ENCODE measurements around the gene GLMP.

Gene GLMP

GRCh38 chr1:156247460-156248322, 47.8 kb downstream of the GLMP start, which contains the start of gene PAQR6:
PAQR6 (minus strand) TSS chr1:156248056; CDS start chr1:156246731, 1,325 bp downstream.
- peaks cover 40% of the 10 kb centered on the region for H3K36me3 ChIP-seq (ENCODE audit: insufficient read depth, low read length)
- no peak within 1 kb of the TSS for H3K9ac ChIP-seq (ENCODE audit: low read depth, low read length)
- H3K9me3 ChIP-seq (replicated peaks; ENCODE audit: low read length) = no peaks in the 10 kb centered on the region
- peaks cover 18% of the 10 kb centered on the region for H3K27me3 ChIP-seq (ENCODE audit: control insufficient read depth, insufficient read depth, low read length)
- no peak within 1 kb of the TSS for H3K4me2 ChIP-seq (ENCODE audit: low read length)
- H3K4me1 ChIP-seq (ENCODE audit: control insufficient read depth, insufficient read depth, low read length) = peaks cover 10% of the 10 kb centered on the region
- H3K4me3 ChIP-seq (ENCODE audit: low read length) = no peak within 1 kb of the TSS

- Histone ChIP-seq H3K9ac (ENCODE audit: low read depth, low read length) (no peak overlapping the region), H3K4me1 (ENCODE audit: control insufficient read depth, insufficient read depth, low read length) (peaks cover 14% of the 10 kb centered on the region), H3K9me3 (replicated peaks; ENCODE audit: low read length) (no peaks in the 10 kb centered on the region), H3K27me3 (ENCODE audit: control insufficient read depth, insufficient read depth, low read length) (peaks cover 18% of the 10 kb centered on the region), H3K4me3 (ENCODE audit: low read length) (no peak overlapping the region), H3K36me3 (ENCODE audit: insufficient read depth, low read length) (peaks cover 32% of the 10 kb centered on the region), H3K4me2 (ENCODE audit: low read length) (no peak overlapping the region)
These were observed 48.6 kb downstream of the GLMP start for GRCh38 chr1:156246781-156247459.

DNA sequence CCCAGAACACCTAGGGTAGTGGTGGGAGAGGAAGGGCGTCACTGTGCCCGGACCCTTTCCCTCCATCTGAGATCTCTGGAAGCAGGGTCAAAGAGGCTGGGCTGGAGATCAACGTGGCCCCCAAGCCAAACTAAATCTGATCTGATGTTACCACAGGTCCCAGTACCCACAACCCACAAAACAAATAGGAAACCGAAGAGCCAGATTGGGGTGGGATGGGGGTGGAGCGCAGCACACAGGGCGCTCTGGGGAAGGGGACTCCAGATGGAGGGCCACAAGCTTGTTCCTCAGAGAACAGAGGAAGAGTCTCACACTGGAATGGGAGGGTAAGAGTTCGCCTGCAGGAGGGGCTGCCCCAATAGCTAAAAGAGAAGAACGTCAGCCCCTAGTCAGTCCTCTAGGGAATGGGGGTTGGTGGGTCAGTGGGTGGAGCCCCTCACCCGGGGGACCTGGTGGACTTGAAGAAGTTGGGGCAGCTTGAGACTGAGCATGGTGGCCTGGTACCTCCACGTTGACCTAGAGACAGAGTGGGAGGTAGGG, 49.2 kb downstream of the GLMP start:
- no peaks in the 10 kb centered on the region for H3K9me3 ChIP-seq (replicated peaks; ENCODE audit: low read length)
- H3K36me3 ChIP-seq (ENCODE audit: insufficient read depth, low read length) = peaks cover 26% of the 10 kb centered on the region
- no peak overlapping the region for H3K4me3 ChIP-seq (ENCODE audit: low read length)
- H3K9ac ChIP-seq (ENCODE audit: low read depth, low read length) = no peak overlapping the region
- peaks cover 20% of the 10 kb centered on the region for H3K4me1 ChIP-seq (ENCODE audit: control insufficient read depth, insufficient read depth, low read length)
- peaks cover 18% of the 10 kb centered on the region for H3K27me3 ChIP-seq (ENCODE audit: control insufficient read depth, insufficient read depth, low read length)
- peak overlapping the region; percentile 72 for H3K4me2 ChIP-seq (ENCODE audit: low read length)

DNA sequence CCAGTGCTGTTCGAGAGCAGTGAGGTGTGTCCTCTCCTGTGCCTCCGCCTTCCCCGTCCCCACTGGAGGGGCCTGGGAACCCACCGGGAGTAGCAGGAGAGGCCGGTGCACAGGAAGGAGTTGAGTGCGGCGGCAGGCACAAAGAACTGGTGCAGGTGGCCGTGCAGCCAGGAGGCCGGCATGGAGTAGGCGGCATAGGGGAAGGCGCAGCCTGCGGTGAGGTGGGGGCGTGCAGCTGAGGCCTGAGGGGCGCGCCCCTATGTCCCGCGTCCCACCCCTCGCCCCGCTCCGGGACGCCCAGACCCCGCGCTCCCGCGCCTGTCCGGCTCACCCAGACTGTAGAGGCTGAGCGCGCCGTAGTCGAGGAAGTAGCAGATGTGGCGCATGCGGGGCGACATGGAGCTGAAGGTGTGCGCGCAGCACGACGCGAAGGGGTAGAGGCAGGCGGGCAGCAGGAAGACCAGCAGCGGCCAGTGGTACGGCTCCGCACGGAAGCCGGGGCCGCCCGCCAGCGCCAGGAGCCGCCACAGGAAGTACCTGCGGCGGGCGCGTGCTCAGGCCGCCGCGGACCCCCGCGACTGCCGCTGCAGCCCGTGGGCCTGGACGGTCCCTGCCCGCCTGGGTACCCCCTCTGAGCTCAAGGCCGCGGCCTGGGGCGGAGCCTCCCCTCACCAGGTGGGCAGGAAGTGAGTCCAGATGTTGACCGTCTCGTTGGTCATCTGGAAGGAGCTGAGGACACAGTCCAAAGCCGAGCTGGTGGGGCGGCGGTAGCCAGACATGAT, 49.8 kb downstream of the GLMP start:
- Histone ChIP-seq H3K4me3 (ENCODE audit: low read length) (no peak overlapping the region), H3K9ac (ENCODE audit: low read depth, low read length) (no peak overlapping the region), H3K4me1 (ENCODE audit: control insufficient read depth, insufficient read depth, low read length) (peaks cover 27% of the 10 kb centered on the region), H3K36me3 (ENCODE audit: insufficient read depth, low read length) (peaks cover 19% of the 10 kb centered on the region), H3K4me2 (ENCODE audit: low read length) (peak overlapping the region; percentile 72), H3K9me3 (replicated peaks; ENCODE audit: low read length) (no peaks in the 10 kb centered on the region), H3K27me3 (ENCODE audit: control insufficient read depth, insufficient read depth, low read length) (peaks cover 18% of the 10 kb centered on the region)

- peaks cover 13% of the 10 kb centered on the region for H3K36me3 ChIP-seq (ENCODE audit: insufficient read depth, low read length)
- no peaks in the 10 kb centered on the region for H3K9me3 ChIP-seq (replicated peaks; ENCODE audit: low read length)
- no peak overlapping the region for H3K4me3 ChIP-seq (ENCODE audit: low read length)
- no peak overlapping the region for H3K4me2 ChIP-seq (ENCODE audit: low read length)
- peaks cover 27% of the 10 kb centered on the region for H3K4me1 ChIP-seq (ENCODE audit: control insufficient read depth, insufficient read depth, low read length)
- H3K27me3 ChIP-seq (ENCODE audit: control insufficient read depth, insufficient read depth, low read length) = peaks cover 18% of the 10 kb centered on the region
- H3K9ac ChIP-seq (ENCODE audit: low read depth, low read length) = no peak overlapping the region
These were observed 50.8 kb downstream of the GLMP start for GRCh38 chr1:156244712-156245111.

DNA sequence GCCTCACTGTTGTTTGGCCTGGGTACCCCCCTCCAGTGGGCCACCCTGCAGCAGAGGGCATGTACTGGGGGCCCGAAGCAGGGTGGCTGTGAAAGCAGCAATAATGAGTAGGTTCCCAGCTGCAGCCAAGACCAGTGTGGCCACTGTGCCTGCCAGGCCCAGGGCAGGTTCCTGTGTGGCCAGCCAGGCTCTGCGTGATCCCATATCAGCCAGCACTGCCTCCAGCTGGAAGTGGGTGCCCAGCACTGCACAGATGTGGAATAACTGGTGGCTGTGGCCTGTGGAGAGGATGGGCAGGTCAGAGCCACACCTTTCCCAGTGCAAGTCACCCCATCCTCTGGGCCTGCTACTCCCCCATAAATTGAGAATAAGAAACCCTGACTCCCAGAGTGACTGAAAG, 51.4 kb downstream of the GLMP start:
- H3K4me3 ChIP-seq (ENCODE audit: low read length) = no peak overlapping the region
- H3K36me3 ChIP-seq (ENCODE audit: insufficient read depth, low read length) = peaks cover 13% of the 10 kb centered on the region
- H3K9ac ChIP-seq (ENCODE audit: low read depth, low read length) = no peak overlapping the region
- no peaks in the 10 kb centered on the region for H3K9me3 ChIP-seq (replicated peaks; ENCODE audit: low read length)
- H3K4me2 ChIP-seq (ENCODE audit: low read length) = no peak overlapping the region
- peaks cover 27% of the 10 kb centered on the region for H3K4me1 ChIP-seq (ENCODE audit: control insufficient read depth, insufficient read depth, low read length)
- H3K27me3 ChIP-seq (ENCODE audit: control insufficient read depth, insufficient read depth, low read length) = peaks cover 18% of the 10 kb centered on the region

DNA sequence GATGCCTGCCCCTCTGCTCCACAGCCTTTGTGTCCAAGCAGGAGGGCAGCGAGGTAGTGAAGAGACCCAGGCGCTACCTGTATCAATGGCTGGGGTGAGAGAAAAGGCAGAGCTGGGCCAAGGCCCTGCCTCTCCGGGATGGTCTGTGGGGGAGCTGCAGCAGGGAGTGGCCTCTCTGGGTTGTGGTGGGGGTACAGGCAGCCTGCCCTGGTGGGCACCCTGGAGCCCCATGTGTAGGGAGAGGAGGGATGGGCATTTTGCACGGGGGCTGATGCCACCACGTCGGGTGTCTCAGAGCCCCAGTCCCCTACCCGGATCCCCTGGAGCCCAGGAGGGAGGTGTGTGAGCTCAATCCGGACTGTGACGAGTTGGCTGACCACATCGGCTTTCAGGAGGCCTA, 52.7 kb downstream of the GLMP start:
- no peak overlapping the region for H3K9ac ChIP-seq (ENCODE audit: low read depth, low read length)
- no peaks in the 10 kb centered on the region for H3K9me3 ChIP-seq (replicated peaks; ENCODE audit: low read length)
- H3K4me2 ChIP-seq (ENCODE audit: low read length) = no peak overlapping the region
- H3K4me3 ChIP-seq (ENCODE audit: low read length) = no peak overlapping the region
- H3K36me3 ChIP-seq (ENCODE audit: insufficient read depth, low read length) = peaks cover 21% of the 10 kb centered on the region
- peaks cover 27% of the 10 kb centered on the region for H3K4me1 ChIP-seq (ENCODE audit: control insufficient read depth, insufficient read depth, low read length)
- peaks cover 18% of the 10 kb centered on the region for H3K27me3 ChIP-seq (ENCODE audit: control insufficient read depth, insufficient read depth, low read length)

Measured in skeletal muscle satellite cell (primary cell).